GM04504 (cell line): Measurements from ENCODE around the gene ZNF385B.
"Not testable (repeated sequence)": the region's sequence is repeated elsewhere in the genome, so short reads cannot be mapped to it uniquely, and the experiment has no call there.

ENCODE experiments used
- DNase-seq: peaks from one replicate; pipeline ENCODE4 v3.0.0-alpha.2; 2012; ENCODE audit warnings: low read depth

ZNF385B gene

GRCh38 chr2:179488563-179488962, 372.8 kb downstream of the ZNF385B start:
- no peak for DNase-seq

- no peak for DNase-seq
Observed at GRCh38 chr2:179487010-179487731, 374.2 kb downstream of the ZNF385B start.

GRCh38 chr2:179483131-179483530, 378.3 kb downstream of the ZNF385B start:
- no peak for DNase-seq

- no peak for DNase-seq
Observed at GRCh38 chr2:179479947-179480346, 381.5 kb downstream of the ZNF385B start.

GRCh38 chr2:179478771-179479170, 382.6 kb downstream of the ZNF385B start:
- DNase-seq = no peak

- DNase-seq = no peak
Observed at GRCh38 chr2:179470992-179471391, 390.4 kb downstream of the ZNF385B start.

GRCh38 chr2:179470089-179470488, 391.3 kb downstream of the ZNF385B start:
- no peak for DNase-seq

GRCh38 chr2:179467960-179468359, 393.5 kb downstream of the ZNF385B start:
- DNase-seq = no peak

- DNase-seq = no peak
Observed at GRCh38 chr2:179467111-179467510, 394.3 kb downstream of the ZNF385B start.

GRCh38 chr2:179461420-179461819, 400.0 kb downstream of the ZNF385B start:
- DNase-seq = no peak

GRCh38 chr2:179460181-179460929, 401.1 kb downstream of the ZNF385B start:
- DNase-seq = peak; percentile 68

- not testable (repeated sequence) for DNase-seq
Observed at GRCh38 chr2:179458113-179458512, 403.3 kb downstream of the ZNF385B start.

GRCh38 chr2:179455824-179456223, 405.6 kb downstream of the ZNF385B start:
- no peak for DNase-seq

GRCh38 chr2:179455172-179455524, 406.3 kb downstream of the ZNF385B start:
- DNase-seq = no peak

- peak; percentile 57 for DNase-seq
Observed at GRCh38 chr2:179454443-179455171, 406.8 kb downstream of the ZNF385B start.

GRCh38 chr2:179449010-179449409, 412.4 kb downstream of the ZNF385B start:
- no peak for DNase-seq

- DNase-seq = no peak
Observed at GRCh38 chr2:179447839-179448447, 413.5 kb downstream of the ZNF385B start.

GRCh38 chr2:179447421-179447820, 414.0 kb downstream of the ZNF385B start:
- no peak for DNase-seq

GRCh38 chr2:179446476-179447141, 414.8 kb downstream of the ZNF385B start:
- no peak for DNase-seq

- DNase-seq = peak; percentile 30
Observed at GRCh38 chr2:179444056-179444455, 417.4 kb downstream of the ZNF385B start.

- no peak for DNase-seq
Observed at GRCh38 chr2:179443180-179443579, 418.2 kb downstream of the ZNF385B start.

- no peak for DNase-seq
Observed at GRCh38 chr2:179442206-179442605, 419.2 kb downstream of the ZNF385B start.
